ENCODE measurements around the gene ZBTB40.

Gene ZBTB40

GRCh38 chr1:22413799-22414198 is 37.9 kb upstream of the ZBTB40 start:
- Histone ChIP-seq H3K4me3 (ENCODE audit: low read length) (no peak overlapping the region), H3K9ac (ENCODE audit: low read length) (no peak overlapping the region), H3K9me3 (replicated peaks; ENCODE audit: insufficient read depth, low read length) (no peaks in the 10 kb centered on the region), H4K20me1 (ENCODE audit: insufficient read depth, low read length) (no peaks in the 10 kb centered on the region), H3F3A (ENCODE audit: insufficient read depth, low read length) (peaks cover 3% of the 10 kb centered on the region; the same call in 1 of the 2 replicates), H3K4me1 (ENCODE audit: low read length) (peaks cover 9% of the 10 kb centered on the region), H3K9me2 (replicated peaks; ENCODE audit: insufficient read depth, low read length) (no peaks in the 10 kb centered on the region), H3K4me2 (ENCODE audit: low read depth, low read length) (no peak overlapping the region), H3K27ac (ENCODE audit: low read length) (no peak overlapping the region), H3K79me2 (ENCODE audit: low read length) (no peaks in the 10 kb centered on the region), H2AFZ (ENCODE audit: low read length) (no peak overlapping the region), H3K36me3 (replicated peaks; ENCODE audit: insufficient read depth, low read length) (no peaks in the 10 kb centered on the region), H3K27me3 (replicated peaks; ENCODE audit: insufficient read depth, low read length) (peaks cover 46% of the 10 kb centered on the region)
- TF ChIP-seq EZH2phosphoT487 (IDR thresholded peaks at IDR 0.05; ENCODE audit: low read length) = no peak
- no peak for TF ChIP-seq CTCF (IDR thresholded peaks at IDR 0.05; ENCODE audit: low read length)
- TF ChIP-seq EZH2 (optimal IDR thresholded peaks at IDR 0.05; ENCODE audit: low read depth, low read length) = no peak
- DNase-seq = no peak

- no peak overlapping the region for H3K4me3 ChIP-seq (ENCODE audit: low read length)
Observed at GRCh38 chr1:22414244-22414751, 37.4 kb upstream of the ZBTB40 start.

GRCh38 chr1:22415489-22415888 is 36.2 kb upstream of the ZBTB40 start:
- Histone ChIP-seq H3K4me1 (ENCODE audit: low read length) (peaks cover 22% of the 10 kb centered on the region), H3K27ac (ENCODE audit: low read length) (no peak overlapping the region), H3K9me3 (replicated peaks; ENCODE audit: insufficient read depth, low read length) (no peaks in the 10 kb centered on the region), H4K20me1 (ENCODE audit: insufficient read depth, low read length) (no peaks in the 10 kb centered on the region), H3K36me3 (replicated peaks; ENCODE audit: insufficient read depth, low read length) (no peaks in the 10 kb centered on the region), H3K9ac (ENCODE audit: low read length) (no peak overlapping the region), H3K79me2 (ENCODE audit: low read length) (no peaks in the 10 kb centered on the region), H3F3A (ENCODE audit: insufficient read depth, low read length) (peaks cover 13% of the 10 kb centered on the region), H3K27me3 (replicated peaks; ENCODE audit: insufficient read depth, low read length) (peaks cover 29% of the 10 kb centered on the region), H3K4me3 (ENCODE audit: low read length) (no peak overlapping the region), H2AFZ (ENCODE audit: low read length) (no peak overlapping the region), H3K4me2 (ENCODE audit: low read depth, low read length) (no peak overlapping the region), H3K9me2 (replicated peaks; ENCODE audit: insufficient read depth, low read length) (no peaks in the 10 kb centered on the region)
- no peak for DNase-seq
- TF ChIP-seq EZH2 (optimal IDR thresholded peaks at IDR 0.05; ENCODE audit: low read depth, low read length) (no peak), EZH2phosphoT487 (IDR thresholded peaks at IDR 0.05; ENCODE audit: low read length) (no peak), CTCF (IDR thresholded peaks at IDR 0.05; ENCODE audit: low read length) (no peak)

More at GRCh38 chr1:22414244-22414751, 37.4 kb upstream of the ZBTB40 start:
- no peaks in the 10 kb centered on the region for H3K79me2 ChIP-seq (ENCODE audit: low read length)
- no peak overlapping the region for H2AFZ ChIP-seq (ENCODE audit: low read length)
- no peak overlapping the region for H3K4me2 ChIP-seq (ENCODE audit: low read depth, low read length)
- H4K20me1 ChIP-seq (ENCODE audit: insufficient read depth, low read length) = no peaks in the 10 kb centered on the region
- no peaks in the 10 kb centered on the region for H3K36me3 ChIP-seq (replicated peaks; ENCODE audit: insufficient read depth, low read length)
- no peak overlapping the region for H3K27ac ChIP-seq (ENCODE audit: low read length)
- TF ChIP-seq EZH2phosphoT487 (IDR thresholded peaks at IDR 0.05; ENCODE audit: low read length) (no peak), CTCF (IDR thresholded peaks at IDR 0.05; ENCODE audit: low read length) (no peak), EZH2 (optimal IDR thresholded peaks at IDR 0.05; ENCODE audit: low read depth, low read length) (no peak)
- H3F3A ChIP-seq (ENCODE audit: insufficient read depth, low read length) = peaks cover 8% of the 10 kb centered on the region
- no peaks in the 10 kb centered on the region for H3K9me2 ChIP-seq (replicated peaks; ENCODE audit: insufficient read depth, low read length)
- no peak for DNase-seq
- H3K9ac ChIP-seq (ENCODE audit: low read length) = no peak overlapping the region
- H3K27me3 ChIP-seq (replicated peaks; ENCODE audit: insufficient read depth, low read length) = peaks cover 41% of the 10 kb centered on the region
- peaks cover 13% of the 10 kb centered on the region for H3K4me1 ChIP-seq (ENCODE audit: low read length)
- H3K9me3 ChIP-seq (replicated peaks; ENCODE audit: insufficient read depth, low read length) = no peaks in the 10 kb centered on the region
